Measurements from ENCODE around the gene GRIN2A. TPM values are rescaled to one million over a fixed set of nuclear protein-coding genes. Genes with fewer than 3 reads are reported as not detected.

The GRIN2A gene
- total and polyA plus RNA-seq, 2 donors (not counting 3 experiments of a cell fraction or from before 2014, with no cell fraction given), result not detected

DNA sequence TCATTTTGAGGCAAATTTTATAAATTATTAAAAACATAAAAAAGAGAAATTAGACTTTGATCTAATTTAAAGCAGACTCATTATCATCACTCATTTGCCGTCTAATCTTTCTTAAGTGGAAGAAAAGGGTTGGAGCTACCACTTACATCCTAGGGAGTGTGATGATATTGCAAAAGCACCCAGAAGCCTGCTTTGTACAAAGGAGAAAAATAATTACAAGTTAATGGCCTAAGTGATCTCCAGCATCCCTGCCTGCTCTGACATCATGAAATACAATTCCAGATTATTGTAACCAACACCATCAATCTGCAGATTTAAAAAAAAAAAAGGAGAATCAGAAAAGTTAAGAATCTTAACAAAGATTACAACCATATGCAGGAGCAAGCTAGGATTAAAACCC, 260.2 kb downstream of the GRIN2A start:
- TF ChIP-seq POLR2AphosphoS5 (IDR thresholded peaks at IDR 0.05; ENCODE audit: insufficient read depth, low read depth, low read length) (no peak), EZH2 (IDR thresholded peaks at IDR 0.05; ENCODE audit: borderline replicate concordance, low read depth, low read length, severe bottlenecking) (no peak), MYC (IDR thresholded peaks at IDR 0.05; ENCODE audit: low read depth, low read length) (no peak), JUN (IDR thresholded peaks at IDR 0.05; ENCODE audit: borderline replicate concordance, insufficient read depth, insufficient read length, low read depth) (no peak), POLR2A (IDR thresholded peaks at IDR 0.05; ENCODE audit: low read depth, low read length) (no peak), FOS (IDR thresholded peaks at IDR 0.05; ENCODE audit: borderline replicate concordance, insufficient read depth, low read length) (no peak), GATA2 (IDR thresholded peaks at IDR 0.05; ENCODE audit: insufficient read depth, insufficient read length, low read depth, low read length) (no peak)
- TF ChIP-seq, protein P1, sequence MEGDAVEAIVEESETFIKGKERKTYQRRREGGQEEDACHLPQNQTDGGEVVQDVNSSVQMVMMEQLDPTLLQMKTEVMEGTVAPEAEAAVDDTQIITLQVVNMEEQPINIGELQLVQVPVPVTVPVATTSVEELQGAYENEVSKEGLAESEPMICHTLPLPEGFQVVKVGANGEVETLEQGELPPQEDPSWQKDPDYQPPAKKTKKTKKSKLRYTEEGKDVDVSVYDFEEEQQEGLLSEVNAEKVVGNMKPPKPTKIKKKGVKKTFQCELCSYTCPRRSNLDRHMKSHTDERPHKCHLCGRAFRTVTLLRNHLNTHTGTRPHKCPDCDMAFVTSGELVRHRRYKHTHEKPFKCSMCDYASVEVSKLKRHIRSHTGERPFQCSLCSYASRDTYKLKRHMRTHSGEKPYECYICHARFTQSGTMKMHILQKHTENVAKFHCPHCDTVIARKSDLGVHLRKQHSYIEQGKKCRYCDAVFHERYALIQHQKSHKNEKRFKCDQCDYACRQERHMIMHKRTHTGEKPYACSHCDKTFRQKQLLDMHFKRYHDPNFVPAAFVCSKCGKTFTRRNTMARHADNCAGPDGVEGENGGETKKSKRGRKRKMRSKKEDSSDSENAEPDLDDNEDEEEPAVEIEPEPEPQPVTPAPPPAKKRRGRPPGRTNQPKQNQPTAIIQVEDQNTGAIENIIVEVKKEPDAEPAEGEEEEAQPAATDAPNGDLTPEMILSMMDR (IDR thresholded peaks at IDR 0.05; ENCODE audit: extremely low read depth in 1 of 2, insufficient read depth in 1 of 2, low read depth in 1 of 2, low read length in 2 of 2), result no peak
- TF ChIP-seq, protein P2, sequence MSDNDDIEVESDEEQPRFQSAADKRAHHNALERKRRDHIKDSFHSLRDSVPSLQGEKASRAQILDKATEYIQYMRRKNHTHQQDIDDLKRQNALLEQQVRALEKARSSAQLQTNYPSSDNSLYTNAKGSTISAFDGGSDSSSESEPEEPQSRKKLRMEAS (IDR thresholded peaks at IDR 0.05; ENCODE audit: insufficient read depth, insufficient read length), result no peak
- Histone ChIP-seq H3K4me3 (replicated peaks in 1 of 3; ENCODE audit: insufficient read depth in 1 of 3, low read depth in 1 of 3, low read length in 3 of 3) (no peak overlapping the region), H3K27me3 (ENCODE audit: control insufficient read depth in 2 of 2, insufficient read depth in 2 of 2, low read length in 2 of 2) (no peaks in the 10 kb centered on the region), H3K79me2 (ENCODE audit: control insufficient read depth, insufficient read depth, low read length) (no peaks in the 10 kb centered on the region), H3K9me3 (replicated peaks; ENCODE audit: control insufficient read depth, insufficient read depth, low read length) (no peaks in the 10 kb centered on the region), H3K36me3 (ENCODE audit: control insufficient read depth in 2 of 2, extremely low read depth in 1 of 2, insufficient read depth in 2 of 2, low read length in 2 of 2) (no peaks in the 10 kb centered on the region), H3K9ac (replicated peaks; ENCODE audit: extremely low read depth, insufficient read depth, low read length) (no peak overlapping the region), H2AFZ (ENCODE audit: low read depth, low read length) (no peak overlapping the region), H3K9me1 (replicated peaks; ENCODE audit: control insufficient read depth, extremely low read depth, insufficient read depth, low read length) (no peaks in the 10 kb centered on the region), H3K4me2 (ENCODE audit: insufficient read depth, low read length) (no peak overlapping the region), H3K27ac (ENCODE audit: insufficient read depth, low read depth, low read length) (no peak overlapping the region), H3K4me1 (ENCODE audit: control insufficient read depth, extremely low read depth, insufficient read depth, low read length) (no peaks in the 10 kb centered on the region), H4K20me1 (replicated peaks; ENCODE audit: control insufficient read depth, extremely low read depth, insufficient read depth, low read length) (no peaks in the 10 kb centered on the region)
- no peak for DNase-seq (ENCODE audit: low read depth, low spot score)
- FAIRE-seq, result no peak
- POLR2A ChIA-PET, result no interaction called here
- intact Hi-C loops (cut with micrococcal nuclease), result no loop called here
- BruUV-seq (replicated peaks), result no TSS peak
- CTCF ChIA-PET, result no interaction called here
- dilution Hi-C loops (cut with MboI; ENCODE audit: extremely low pct_ligation_motif_present, low sequenced_read_pairs), result no loop called here
